K562 (cell line): ENCODE measurements around the gene ZMAT2. TPM values are rescaled to one million over a fixed set of nuclear protein-coding genes. Genes with fewer than 3 reads are reported as not detected.
A peak's percentile ranks its signal among the peaks of the same experiment; 100 is the strongest.

Experiments used
- MCM3 ChIP-seq: fragments of 450-650 bp; IDR thresholded peaks from 2 replicates; pipeline ENCODE4 v1.6.1; 2016
- NR3C1 ChIP-seq: sonication (generic); formaldehyde crosslinking; IDR thresholded peaks from 2 replicates; pipeline ENCODE4 v1.8.1; 2022; ENCODE audit warnings: missing genetic modification reagents
- NRF1 ChIP-seq, 2 experiments: fragments of 450-650 bp; IDR thresholded peaks in 1 of 2; conservative IDR thresholded peaks in 1 of 2; 2 replicates each; pipeline ENCODE4 v1.6.1; 2014; ENCODE audit warnings: mild to moderate bottlenecking in 2 of 2
- ZBTB1 ChIP-seq: sonication (generic); formaldehyde crosslinking; IDR thresholded peaks from 2 replicates; pipeline ENCODE4 v1.8.1; 2023; ENCODE audit warnings: missing genetic modification reagents, low read depth, mild to moderate bottlenecking, borderline replicate concordance
- ZFX ChIP-seq: sonication (generic); formaldehyde crosslinking; IDR thresholded peaks from 2 replicates; pipeline ENCODE4 v1.8.0; 2022; ENCODE audit warnings: mild to moderate bottlenecking, missing genetic modification reagents, moderate library complexity
- ZNF589 ChIP-seq: fragments of 200-800 bp; sonication (Bioruptor generic); IDR thresholded peaks from 2 replicates; pipeline ENCODE4 v1.6.1; 2016; ENCODE audit warnings: low read depth, missing genetic modification characterization, missing compliant biosample characterization
- ZNF695 ChIP-seq: fragments of 450-650 bp; formaldehyde crosslinking; IDR thresholded peaks from 2 replicates; pipeline ENCODE4 v1.4.0; 2020; ENCODE audit warnings: mild to moderate bottlenecking, moderate library complexity
- ZNF696 ChIP-seq: fragments of 250-450 bp; sonication (Bioruptor Pico); conservative IDR thresholded peaks from 2 replicates; pipeline ENCODE4 v1.4.0; 2020; ENCODE audit warnings: mild to moderate bottlenecking, moderate library complexity
- ZNF785 ChIP-seq: fragments of 250-450 bp; sonication (Bioruptor Pico); IDR thresholded peaks from 2 replicates; pipeline ENCODE4 v1.4.0; 2020; ENCODE audit warnings: mild to moderate bottlenecking
- polyA plus RNA-seq, 8 experiments: library from polyadenylated mRNA; depleted of rRNA in 4 of 8; stranded (reverse) in 5 of 8; unstranded in 3 of 8; fragments of >200 nt; fragmentation: Nextera tagmentation in 2 of 8; fragmentation: Illumina TruSeq in 1 of 8; extraction: Ambion mirVana in 2 of 8; extraction: Trizol in 1 of 8; gene quantifications; 2 replicates each; pipeline versions ENCODE4 v1.2.1 to v1.2.3, GENCODE V29; 2011 to 2014; ENCODE audit warnings: inconsistent platforms in 1 of 8, missing spikeins in 1 of 8
- total RNA-seq, 7 experiments: library from RNA; depleted of rRNA in 6 of 7; stranded (reverse); fragments of >200 nt in 6 of 7; fragmentation: Illumina TruSeq in 2 of 7; extraction: Trizol in 2 of 7; gene quantifications; 2 replicates each; pipeline versions ENCODE4 v1.2.1 to v1.2.3, GENCODE V29; 2011 to 2021; ENCODE audit warnings: low replicate concordance in 1 of 7
- TF ChIP-seq, protein P1 (sequence below): fragments of 450-650 bp; conservative IDR thresholded peaks from 2 replicates; pipeline ENCODE4 v1.6.1; 2016; ENCODE audit warnings: missing genetic modification characterization, low read depth, mild to moderate bottlenecking, missing compliant biosample characterization, moderate library complexity
- TF ChIP-seq, protein P2 (sequence below): sonication (generic); formaldehyde crosslinking; IDR thresholded peaks from 2 replicates; pipeline ENCODE4 v1.8.1; 2023; ENCODE audit warnings: missing genetic modification reagents, mild to moderate bottlenecking, borderline replicate concordance
- TF ChIP-seq, protein P3 (sequence below): fragments of 450-650 bp; formaldehyde crosslinking; IDR thresholded peaks from 2 replicates; pipeline ENCODE4 v1.4.0; 2022; ENCODE audit warnings: mild to moderate bottlenecking, moderate library complexity
- TF ChIP-seq, protein P4 (sequence below): fragments of 450-650 bp; formaldehyde crosslinking; IDR thresholded peaks from 2 replicates; pipeline ENCODE4 v1.4.0; 2020; ENCODE audit warnings: mild to moderate bottlenecking, moderate library complexity
- TF ChIP-seq, protein P5 (sequence below): fragments of 250-450 bp; sonication (Bioruptor Pico); IDR thresholded peaks from 2 replicates; pipeline ENCODE4 v1.4.0; 2020; ENCODE audit warnings: mild to moderate bottlenecking, moderate library complexity

The ZMAT2 gene
- total and polyA plus RNA-seq, 9 of the 15 experiments (the other 6 are each of a cell fraction or from before 2014, with no cell fraction given): 44.2 to 101 (median 69.2) TPM

DNA sequence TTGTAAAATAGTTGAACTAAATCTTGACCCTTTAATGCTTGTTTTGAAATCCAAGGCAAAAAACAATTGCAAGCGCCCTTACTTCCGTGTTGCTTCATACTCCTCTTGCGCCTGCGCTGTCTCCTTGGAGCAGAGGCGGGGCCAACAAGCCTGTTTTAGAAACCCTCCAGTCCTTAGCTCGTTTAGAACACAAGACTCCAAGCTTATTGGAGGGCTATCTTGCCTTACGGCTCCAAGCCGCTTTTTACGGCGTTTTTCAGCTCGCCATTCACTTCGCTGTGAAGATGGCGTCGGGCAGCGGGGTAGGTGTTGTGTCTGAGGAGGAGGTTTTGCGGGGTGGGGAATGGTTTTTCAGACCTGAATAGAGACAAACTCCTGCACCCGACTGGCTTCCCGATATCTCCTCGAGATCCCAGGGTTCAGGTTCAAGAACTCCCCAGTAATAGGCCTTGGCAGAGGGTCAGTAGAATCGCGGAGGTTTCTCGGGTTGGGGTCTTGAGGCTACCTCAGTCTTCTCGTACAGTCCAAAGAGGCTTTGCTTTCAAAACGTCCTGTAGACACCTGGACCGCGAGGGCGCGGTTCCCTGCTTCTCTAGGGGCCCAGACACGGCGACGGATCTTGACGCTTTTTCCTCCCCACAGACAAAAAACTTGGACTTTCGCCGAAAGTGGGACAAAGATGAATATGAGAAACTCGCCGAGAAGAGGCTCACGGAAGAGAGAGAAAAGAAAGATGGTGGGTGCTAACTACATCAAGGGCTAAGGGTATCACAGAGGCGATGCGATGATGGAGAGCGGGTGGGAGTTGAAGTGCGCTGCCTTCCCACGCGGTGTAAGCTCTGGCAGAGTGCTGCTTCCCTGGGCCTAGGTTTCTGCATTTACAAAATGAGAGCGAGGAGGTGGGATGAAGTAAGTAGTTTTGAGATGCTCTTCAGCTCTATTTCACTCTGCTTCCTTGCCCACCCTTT, at the start of gene ZMAT2 (continued):
- TF ChIP-seq ZNF785 (CRISPR knock-in tag) (no peak), ZBTB1 (no peak), NRF1 (conservative IDR thresholded peaks at IDR 0.05 in 1 of 2, IDR thresholded peaks at IDR 0.05 in 1 of 2) (peak; percentile 94 to 95), ZFX (CRISPR knock-in tag) (peak; percentile 40), ZNF589 (CRISPR knock-in tag) (no peak), MCM3 (no peak), ZNF696 (CRISPR knock-in tag) (no peak), ZNF695 (CRISPR knock-in tag) (no peak), NR3C1 (CRISPR knock-in tag) (no peak)
- TF ChIP-seq, protein P1, sequence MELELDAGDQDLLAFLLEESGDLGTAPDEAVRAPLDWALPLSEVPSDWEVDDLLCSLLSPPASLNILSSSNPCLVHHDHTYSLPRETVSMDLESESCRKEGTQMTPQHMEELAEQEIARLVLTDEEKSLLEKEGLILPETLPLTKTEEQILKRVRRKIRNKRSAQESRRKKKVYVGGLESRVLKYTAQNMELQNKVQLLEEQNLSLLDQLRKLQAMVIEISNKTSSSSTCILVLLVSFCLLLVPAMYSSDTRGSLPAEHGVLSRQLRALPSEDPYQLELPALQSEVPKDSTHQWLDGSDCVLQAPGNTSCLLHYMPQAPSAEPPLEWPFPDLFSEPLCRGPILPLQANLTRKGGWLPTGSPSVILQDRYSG (tag): no peak
- TF ChIP-seq, protein P2, sequence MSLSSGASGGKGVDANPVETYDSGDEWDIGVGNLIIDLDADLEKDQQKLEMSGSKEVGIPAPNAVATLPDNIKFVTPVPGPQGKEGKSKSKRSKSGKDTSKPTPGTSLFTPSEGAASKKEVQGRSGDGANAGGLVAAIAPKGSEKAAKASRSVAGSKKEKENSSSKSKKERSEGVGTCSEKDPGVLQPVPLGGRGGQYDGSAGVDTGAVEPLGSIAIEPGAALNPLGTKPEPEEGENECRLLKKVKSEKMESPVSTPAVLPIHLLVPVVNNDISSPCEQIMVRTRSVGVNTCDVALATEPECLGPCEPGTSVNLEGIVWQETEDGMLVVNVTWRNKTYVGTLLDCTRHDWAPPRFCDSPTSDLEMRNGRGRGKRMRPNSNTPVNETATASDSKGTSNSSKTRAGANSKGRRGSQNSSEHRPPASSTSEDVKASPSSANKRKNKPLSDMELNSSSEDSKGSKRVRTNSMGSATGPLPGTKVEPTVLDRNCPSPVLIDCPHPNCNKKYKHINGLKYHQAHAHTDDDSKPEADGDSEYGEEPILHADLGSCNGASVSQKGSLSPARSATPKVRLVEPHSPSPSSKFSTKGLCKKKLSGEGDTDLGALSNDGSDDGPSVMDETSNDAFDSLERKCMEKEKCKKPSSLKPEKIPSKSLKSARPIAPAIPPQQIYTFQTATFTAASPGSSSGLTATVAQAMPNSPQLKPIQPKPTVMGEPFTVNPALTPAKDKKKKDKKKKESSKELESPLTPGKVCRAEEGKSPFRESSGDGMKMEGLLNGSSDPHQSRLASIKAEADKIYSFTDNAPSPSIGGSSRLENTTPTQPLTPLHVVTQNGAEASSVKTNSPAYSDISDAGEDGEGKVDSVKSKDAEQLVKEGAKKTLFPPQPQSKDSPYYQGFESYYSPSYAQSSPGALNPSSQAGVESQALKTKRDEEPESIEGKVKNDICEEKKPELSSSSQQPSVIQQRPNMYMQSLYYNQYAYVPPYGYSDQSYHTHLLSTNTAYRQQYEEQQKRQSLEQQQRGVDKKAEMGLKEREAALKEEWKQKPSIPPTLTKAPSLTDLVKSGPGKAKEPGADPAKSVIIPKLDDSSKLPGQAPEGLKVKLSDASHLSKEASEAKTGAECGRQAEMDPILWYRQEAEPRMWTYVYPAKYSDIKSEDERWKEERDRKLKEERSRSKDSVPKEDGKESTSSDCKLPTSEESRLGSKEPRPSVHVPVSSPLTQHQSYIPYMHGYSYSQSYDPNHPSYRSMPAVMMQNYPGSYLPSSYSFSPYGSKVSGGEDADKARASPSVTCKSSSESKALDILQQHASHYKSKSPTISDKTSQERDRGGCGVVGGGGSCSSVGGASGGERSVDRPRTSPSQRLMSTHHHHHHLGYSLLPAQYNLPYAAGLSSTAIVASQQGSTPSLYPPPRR (CRISPR knock-in tag): no peak
- TF ChIP-seq, protein P3, sequence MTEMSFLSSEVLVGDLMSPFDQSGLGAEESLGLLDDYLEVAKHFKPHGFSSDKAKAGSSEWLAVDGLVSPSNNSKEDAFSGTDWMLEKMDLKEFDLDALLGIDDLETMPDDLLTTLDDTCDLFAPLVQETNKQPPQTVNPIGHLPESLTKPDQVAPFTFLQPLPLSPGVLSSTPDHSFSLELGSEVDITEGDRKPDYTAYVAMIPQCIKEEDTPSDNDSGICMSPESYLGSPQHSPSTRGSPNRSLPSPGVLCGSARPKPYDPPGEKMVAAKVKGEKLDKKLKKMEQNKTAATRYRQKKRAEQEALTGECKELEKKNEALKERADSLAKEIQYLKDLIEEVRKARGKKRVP (CRISPR knock-in tag): no peak
- TF ChIP-seq, protein P4, sequence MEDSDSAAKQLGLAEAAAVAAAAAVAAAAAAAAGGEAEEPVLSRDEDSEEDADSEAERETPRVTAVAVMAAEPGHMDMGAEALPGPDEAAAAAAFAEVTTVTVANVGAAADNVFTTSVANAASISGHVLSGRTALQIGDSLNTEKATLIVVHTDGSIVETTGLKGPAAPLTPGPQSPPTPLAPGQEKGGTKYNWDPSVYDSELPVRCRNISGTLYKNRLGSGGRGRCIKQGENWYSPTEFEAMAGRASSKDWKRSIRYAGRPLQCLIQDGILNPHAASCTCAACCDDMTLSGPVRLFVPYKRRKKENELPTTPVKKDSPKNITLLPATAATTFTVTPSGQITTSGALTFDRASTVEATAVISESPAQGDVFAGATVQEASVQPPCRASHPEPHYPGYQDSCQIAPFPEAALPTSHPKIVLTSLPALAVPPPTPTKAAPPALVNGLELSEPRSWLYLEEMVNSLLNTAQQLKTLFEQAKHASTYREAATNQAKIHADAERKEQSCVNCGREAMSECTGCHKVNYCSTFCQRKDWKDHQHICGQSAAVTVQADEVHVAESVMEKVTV (CRISPR knock-in tag): no peak
- TF ChIP-seq, protein P5, sequence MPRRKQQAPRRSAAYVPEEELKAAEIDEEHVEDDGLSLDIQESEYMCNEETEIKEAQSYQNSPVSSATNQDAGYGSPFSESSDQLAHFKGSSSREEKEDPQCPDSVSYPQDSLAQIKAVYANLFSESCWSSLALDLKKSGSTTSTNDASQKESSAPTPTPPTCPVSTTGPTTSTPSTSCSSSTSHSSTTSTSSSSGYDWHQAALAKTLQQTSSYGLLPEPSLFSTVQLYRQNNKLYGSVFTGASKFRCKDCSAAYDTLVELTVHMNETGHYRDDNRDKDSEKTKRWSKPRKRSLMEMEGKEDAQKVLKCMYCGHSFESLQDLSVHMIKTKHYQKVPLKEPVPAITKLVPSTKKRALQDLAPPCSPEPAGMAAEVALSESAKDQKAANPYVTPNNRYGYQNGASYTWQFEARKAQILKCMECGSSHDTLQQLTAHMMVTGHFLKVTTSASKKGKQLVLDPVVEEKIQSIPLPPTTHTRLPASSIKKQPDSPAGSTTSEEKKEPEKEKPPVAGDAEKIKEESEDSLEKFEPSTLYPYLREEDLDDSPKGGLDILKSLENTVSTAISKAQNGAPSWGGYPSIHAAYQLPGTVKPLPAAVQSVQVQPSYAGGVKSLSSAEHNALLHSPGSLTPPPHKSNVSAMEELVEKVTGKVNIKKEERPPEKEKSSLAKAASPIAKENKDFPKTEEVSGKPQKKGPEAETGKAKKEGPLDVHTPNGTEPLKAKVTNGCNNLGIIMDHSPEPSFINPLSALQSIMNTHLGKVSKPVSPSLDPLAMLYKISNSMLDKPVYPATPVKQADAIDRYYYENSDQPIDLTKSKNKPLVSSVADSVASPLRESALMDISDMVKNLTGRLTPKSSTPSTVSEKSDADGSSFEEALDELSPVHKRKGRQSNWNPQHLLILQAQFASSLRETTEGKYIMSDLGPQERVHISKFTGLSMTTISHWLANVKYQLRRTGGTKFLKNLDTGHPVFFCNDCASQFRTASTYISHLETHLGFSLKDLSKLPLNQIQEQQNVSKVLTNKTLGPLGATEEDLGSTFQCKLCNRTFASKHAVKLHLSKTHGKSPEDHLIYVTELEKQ (CRISPR knock-in tag): no peak
